Measurements from ENCODE around the gene PSMB2.

- TF ChIP-seq, protein P1, sequence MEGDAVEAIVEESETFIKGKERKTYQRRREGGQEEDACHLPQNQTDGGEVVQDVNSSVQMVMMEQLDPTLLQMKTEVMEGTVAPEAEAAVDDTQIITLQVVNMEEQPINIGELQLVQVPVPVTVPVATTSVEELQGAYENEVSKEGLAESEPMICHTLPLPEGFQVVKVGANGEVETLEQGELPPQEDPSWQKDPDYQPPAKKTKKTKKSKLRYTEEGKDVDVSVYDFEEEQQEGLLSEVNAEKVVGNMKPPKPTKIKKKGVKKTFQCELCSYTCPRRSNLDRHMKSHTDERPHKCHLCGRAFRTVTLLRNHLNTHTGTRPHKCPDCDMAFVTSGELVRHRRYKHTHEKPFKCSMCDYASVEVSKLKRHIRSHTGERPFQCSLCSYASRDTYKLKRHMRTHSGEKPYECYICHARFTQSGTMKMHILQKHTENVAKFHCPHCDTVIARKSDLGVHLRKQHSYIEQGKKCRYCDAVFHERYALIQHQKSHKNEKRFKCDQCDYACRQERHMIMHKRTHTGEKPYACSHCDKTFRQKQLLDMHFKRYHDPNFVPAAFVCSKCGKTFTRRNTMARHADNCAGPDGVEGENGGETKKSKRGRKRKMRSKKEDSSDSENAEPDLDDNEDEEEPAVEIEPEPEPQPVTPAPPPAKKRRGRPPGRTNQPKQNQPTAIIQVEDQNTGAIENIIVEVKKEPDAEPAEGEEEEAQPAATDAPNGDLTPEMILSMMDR (IDR thresholded peaks at IDR 0.05; ENCODE audit: insufficient read depth, low read length), result no peak
- TF ChIP-seq POLR2AphosphoS5 (IDR thresholded peaks at IDR 0.05; ENCODE audit: low read depth), result no peak
- TF ChIP-seq, protein P2, sequence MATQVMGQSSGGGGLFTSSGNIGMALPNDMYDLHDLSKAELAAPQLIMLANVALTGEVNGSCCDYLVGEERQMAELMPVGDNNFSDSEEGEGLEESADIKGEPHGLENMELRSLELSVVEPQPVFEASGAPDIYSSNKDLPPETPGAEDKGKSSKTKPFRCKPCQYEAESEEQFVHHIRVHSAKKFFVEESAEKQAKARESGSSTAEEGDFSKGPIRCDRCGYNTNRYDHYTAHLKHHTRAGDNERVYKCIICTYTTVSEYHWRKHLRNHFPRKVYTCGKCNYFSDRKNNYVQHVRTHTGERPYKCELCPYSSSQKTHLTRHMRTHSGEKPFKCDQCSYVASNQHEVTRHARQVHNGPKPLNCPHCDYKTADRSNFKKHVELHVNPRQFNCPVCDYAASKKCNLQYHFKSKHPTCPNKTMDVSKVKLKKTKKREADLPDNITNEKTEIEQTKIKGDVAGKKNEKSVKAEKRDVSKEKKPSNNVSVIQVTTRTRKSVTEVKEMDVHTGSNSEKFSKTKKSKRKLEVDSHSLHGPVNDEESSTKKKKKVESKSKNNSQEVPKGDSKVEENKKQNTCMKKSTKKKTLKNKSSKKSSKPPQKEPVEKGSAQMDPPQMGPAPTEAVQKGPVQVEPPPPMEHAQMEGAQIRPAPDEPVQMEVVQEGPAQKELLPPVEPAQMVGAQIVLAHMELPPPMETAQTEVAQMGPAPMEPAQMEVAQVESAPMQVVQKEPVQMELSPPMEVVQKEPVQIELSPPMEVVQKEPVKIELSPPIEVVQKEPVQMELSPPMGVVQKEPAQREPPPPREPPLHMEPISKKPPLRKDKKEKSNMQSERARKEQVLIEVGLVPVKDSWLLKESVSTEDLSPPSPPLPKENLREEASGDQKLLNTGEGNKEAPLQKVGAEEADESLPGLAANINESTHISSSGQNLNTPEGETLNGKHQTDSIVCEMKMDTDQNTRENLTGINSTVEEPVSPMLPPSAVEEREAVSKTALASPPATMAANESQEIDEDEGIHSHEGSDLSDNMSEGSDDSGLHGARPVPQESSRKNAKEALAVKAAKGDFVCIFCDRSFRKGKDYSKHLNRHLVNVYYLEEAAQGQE (IDR thresholded peaks at IDR 0.05; ENCODE audit: insufficient replicate concordance, low read depth), result no peak
Observed at GRCh38 chr1:35668506-35668905, 27.2 kb upstream of the PSMB2 start.

All from HL-60 (cell line).